Activated CD8-positive, alpha-beta memory T cell treated with anti-CD3 and anti-CD28 coated beads, Interleukin-2, amount 50 U/mL, for 48 hours (primary cell): Measurements from ENCODE around the gene PKD1.

ENCODE experiments used
- DNase-seq: peaks from one replicate; pipeline ENCODE4 v3.0.0-alpha.2; 2020

Gene PKD1

GRCh38 chr16:2086106-2086742, 49.5 kb downstream of the PKD1 start:
- DNase-seq, result no peak

GRCh38 chr16:2085669-2086068, 50.0 kb downstream of the PKD1 start:
- DNase-seq, result no peak

- DNase-seq, result no peak
These were observed 50.6 kb downstream of the PKD1 start for GRCh38 chr16:2084895-2085625.

- no peak for DNase-seq
These were observed 51.6 kb downstream of the PKD1 start for GRCh38 chr16:2083876-2084780.

- DNase-seq, result no peak
These were observed 52.3 kb downstream of the PKD1 start for GRCh38 chr16:2083409-2083808.

GRCh38 chr16:2082983-2083364, 52.7 kb downstream of the PKD1 start:
- no peak for DNase-seq

- DNase-seq, result no peak
These were observed 53.3 kb downstream of the PKD1 start for GRCh38 chr16:2082171-2082982.

- DNase-seq, result no peak
These were observed 54.3 kb downstream of the PKD1 start for GRCh38 chr16:2081201-2082084.

GRCh38 chr16:2079991-2080390, 55.7 kb downstream of the PKD1 start:
- no peak for DNase-seq

- no peak for DNase-seq
These were observed 56.3 kb downstream of the PKD1 start for GRCh38 chr16:2079311-2079800.

- no peak for DNase-seq
These were observed 57.0 kb downstream of the PKD1 start for GRCh38 chr16:2078691-2079090.

- DNase-seq, result no peak
These were observed 57.6 kb downstream of the PKD1 start for GRCh38 chr16:2078096-2078495.

GRCh38 chr16:2077696-2078095, 58.0 kb downstream of the PKD1 start:
- DNase-seq, result no peak

- no peak for DNase-seq
These were observed 58.7 kb downstream of the PKD1 start for GRCh38 chr16:2077016-2077415.

GRCh38 chr16:2076072-2076865, 59.4 kb downstream of the PKD1 start:
- DNase-seq, result no peak

- no peak for DNase-seq
These were observed 60.1 kb downstream of the PKD1 start for GRCh38 chr16:2075631-2076030.

GRCh38 chr16:2074071-2074470, 61.6 kb downstream of the PKD1 start:
- no peak for DNase-seq

GRCh38 chr16:2072926-2073325, 62.8 kb downstream of the PKD1 start:
- DNase-seq, result no peak

GRCh38 chr16:2071454-2072202, 64.1 kb downstream of the PKD1 start:
- no peak for DNase-seq
